ENCODE measurements around the gene SNX30.

SNX30 gene

GRCh38 chr9:112861638-112862555, 111.3 kb downstream of the SNX30 start:
- Histone ChIP-seq H3K4me1 (ENCODE audit: insufficient read depth, low read length) (no peaks in the 10 kb centered on the region), H3K36me3 (ENCODE audit: insufficient read depth, low read length) (peaks cover 5% of the 10 kb centered on the region; the same call in 1 of the 2 replicates), H3K27me3 (ENCODE audit: insufficient read depth, low read length) (no peaks in the 10 kb centered on the region), H3K9ac (ENCODE audit: low read depth, low read length) (no peak overlapping the region), H3K4me3 (ENCODE audit: low read length) (no peak overlapping the region), H3K27ac (ENCODE audit: low read depth, low read length) (no peak overlapping the region), H3K9me3 (ENCODE audit: insufficient read depth, low read depth, low read length) (no peaks in the 10 kb centered on the region)
- 90% methylated on average over 19 of the region's 19 CpGs for WGBS

- H3K9ac ChIP-seq (ENCODE audit: low read depth, low read length): no peak overlapping the region
- H3K27me3 ChIP-seq (ENCODE audit: insufficient read depth, low read length): no peaks in the 10 kb centered on the region
- H3K36me3 ChIP-seq (ENCODE audit: insufficient read depth, low read length): peaks cover 5% of the 10 kb centered on the region; the same call in 1 of the 2 replicates
- H3K9me3 ChIP-seq (ENCODE audit: insufficient read depth, low read depth, low read length): no peaks in the 10 kb centered on the region
- H3K4me1 ChIP-seq (ENCODE audit: insufficient read depth, low read length): peaks cover 3% of the 10 kb centered on the region; the same call in 1 of the 2 replicates
- H3K27ac ChIP-seq (ENCODE audit: low read depth, low read length): no peak overlapping the region
- 44% methylated on average over 4 of the region's 4 CpGs for WGBS
- no peak overlapping the region for H3K4me3 ChIP-seq (ENCODE audit: low read length)
Measured at GRCh38 chr9:112863214-112863613, 112.7 kb downstream of the SNX30 start.

GRCh38 chr9:112863746-112864145, 113.2 kb downstream of the SNX30 start:
- H3K4me1 ChIP-seq (ENCODE audit: insufficient read depth, low read length): peaks cover 3% of the 10 kb centered on the region; the same call in 1 of the 2 replicates
- no peaks in the 10 kb centered on the region for H3K9me3 ChIP-seq (ENCODE audit: insufficient read depth, low read depth, low read length)
- no peaks in the 10 kb centered on the region for H3K27me3 ChIP-seq (ENCODE audit: insufficient read depth, low read length)
- no peak overlapping the region for H3K9ac ChIP-seq (ENCODE audit: low read depth, low read length)
- H3K36me3 ChIP-seq (ENCODE audit: insufficient read depth, low read length): peaks cover 5% of the 10 kb centered on the region; the same call in 1 of the 2 replicates
- WGBS: 83% methylated on average over 2 of the region's 2 CpGs
- no peak overlapping the region for H3K27ac ChIP-seq (ENCODE audit: low read depth, low read length)
- H3K4me3 ChIP-seq (ENCODE audit: low read length): no peak overlapping the region

- Histone ChIP-seq H3K9ac (ENCODE audit: low read depth, low read length) (no peak overlapping the region), H3K4me3 (ENCODE audit: low read length) (no peak overlapping the region), H3K4me1 (ENCODE audit: insufficient read depth, low read length) (peaks cover 3% of the 10 kb centered on the region; the same call in 1 of the 2 replicates), H3K27ac (ENCODE audit: low read depth, low read length) (no peak overlapping the region), H3K9me3 (ENCODE audit: insufficient read depth, low read depth, low read length) (no peaks in the 10 kb centered on the region), H3K36me3 (ENCODE audit: insufficient read depth, low read length) (peaks cover 5% of the 10 kb centered on the region; the same call in 1 of the 2 replicates), H3K27me3 (ENCODE audit: insufficient read depth, low read length) (no peaks in the 10 kb centered on the region)
- WGBS: 61% methylated on average over 3 of the region's 3 CpGs
Measured at GRCh38 chr9:112864403-112864802, 113.8 kb downstream of the SNX30 start.

GRCh38 chr9:112864982-112865381, 114.4 kb downstream of the SNX30 start:
- no peak overlapping the region for H3K27ac ChIP-seq (ENCODE audit: low read depth, low read length)
- WGBS: 97% methylated on average over 7 of the region's 7 CpGs
- H3K36me3 ChIP-seq (ENCODE audit: insufficient read depth, low read length): peaks cover 5% of the 10 kb centered on the region; the same call in 1 of the 2 replicates
- peaks cover 3% of the 10 kb centered on the region; the same call in 1 of the 2 replicates for H3K4me1 ChIP-seq (ENCODE audit: insufficient read depth, low read length)
- no peaks in the 10 kb centered on the region for H3K27me3 ChIP-seq (ENCODE audit: insufficient read depth, low read length)
- H3K9me3 ChIP-seq (ENCODE audit: insufficient read depth, low read depth, low read length): no peaks in the 10 kb centered on the region
- no peak overlapping the region for H3K4me3 ChIP-seq (ENCODE audit: low read length)
- H3K9ac ChIP-seq (ENCODE audit: low read depth, low read length): no peak overlapping the region

GRCh38 chr9:112866662-112867274, 116.2 kb downstream of the SNX30 start:
- Histone ChIP-seq H3K4me1 (ENCODE audit: insufficient read depth, low read length) (peaks cover 3% of the 10 kb centered on the region; the same call in 1 of the 2 replicates), H3K9ac (ENCODE audit: low read depth, low read length) (no peak overlapping the region), H3K36me3 (ENCODE audit: insufficient read depth, low read length) (peaks cover 5% of the 10 kb centered on the region; the same call in 1 of the 2 replicates), H3K4me3 (ENCODE audit: low read length) (no peak overlapping the region), H3K9me3 (ENCODE audit: insufficient read depth, low read depth, low read length) (no peaks in the 10 kb centered on the region), H3K27ac (ENCODE audit: low read depth, low read length) (no peak overlapping the region), H3K27me3 (ENCODE audit: insufficient read depth, low read length) (no peaks in the 10 kb centered on the region)
- WGBS: 73% methylated on average over 1 of the region's 1 CpG

GRCh38 chr9:112867275-112867991, 116.9 kb downstream of the SNX30 start:
- 42% methylated on average over 3 of the region's 3 CpGs for WGBS
- Histone ChIP-seq H3K4me3 (ENCODE audit: low read length) (no peak overlapping the region), H3K9ac (ENCODE audit: low read depth, low read length) (no peak overlapping the region)

GRCh38 chr9:112868461-112868860, 117.9 kb downstream of the SNX30 start:
- 93% methylated on average over 10 of the region's 10 CpGs for WGBS
- H3K27ac ChIP-seq (ENCODE audit: low read depth, low read length): no peak overlapping the region
- no peaks in the 10 kb centered on the region for H3K27me3 ChIP-seq (ENCODE audit: insufficient read depth, low read length)
- no peaks in the 10 kb centered on the region for H3K9me3 ChIP-seq (ENCODE audit: insufficient read depth, low read depth, low read length)
- H3K4me1 ChIP-seq (ENCODE audit: insufficient read depth, low read length): peaks cover 3% of the 10 kb centered on the region; the same call in 1 of the 2 replicates
- peaks cover 5% of the 10 kb centered on the region; the same call in 1 of the 2 replicates for H3K36me3 ChIP-seq (ENCODE audit: insufficient read depth, low read length)
- no peak overlapping the region for H3K9ac ChIP-seq (ENCODE audit: low read depth, low read length)
- H3K4me3 ChIP-seq (ENCODE audit: low read length): no peak overlapping the region

More at GRCh38 chr9:112867275-112867991, 116.9 kb downstream of the SNX30 start:
- peaks cover 3% of the 10 kb centered on the region; the same call in 1 of the 2 replicates for H3K4me1 ChIP-seq (ENCODE audit: insufficient read depth, low read length)
- peaks cover 5% of the 10 kb centered on the region; the same call in 1 of the 2 replicates for H3K36me3 ChIP-seq (ENCODE audit: insufficient read depth, low read length)
- H3K9me3 ChIP-seq (ENCODE audit: insufficient read depth, low read depth, low read length): no peaks in the 10 kb centered on the region
- peak overlapping the region; percentile 50; the same call in 1 of the 2 replicates for H3K27ac ChIP-seq (ENCODE audit: low read depth, low read length)
- no peaks in the 10 kb centered on the region for H3K27me3 ChIP-seq (ENCODE audit: insufficient read depth, low read length)

- no peak overlapping the region for H3K9ac ChIP-seq (ENCODE audit: low read depth, low read length)
- peaks cover 5% of the 10 kb centered on the region; the same call in 1 of the 2 replicates for H3K36me3 ChIP-seq (ENCODE audit: insufficient read depth, low read length)
- H3K4me1 ChIP-seq (ENCODE audit: insufficient read depth, low read length): peaks cover 3% of the 10 kb centered on the region; the same call in 1 of the 2 replicates
- H3K27me3 ChIP-seq (ENCODE audit: insufficient read depth, low read length): no peaks in the 10 kb centered on the region
- H3K9me3 ChIP-seq (ENCODE audit: insufficient read depth, low read depth, low read length): no peaks in the 10 kb centered on the region
- H3K4me3 ChIP-seq (ENCODE audit: low read length): no peak overlapping the region
- H3K27ac ChIP-seq (ENCODE audit: low read depth, low read length): no peak overlapping the region; the same call in 1 of the 2 replicates
- WGBS: 80% methylated on average over 8 of the region's 8 CpGs
Measured at GRCh38 chr9:112869041-112869529, 118.5 kb downstream of the SNX30 start.

- H3K27ac ChIP-seq (ENCODE audit: low read depth, low read length): no peak overlapping the region; the same call in 1 of the 2 replicates
- H3K9me3 ChIP-seq (ENCODE audit: insufficient read depth, low read depth, low read length): no peaks in the 10 kb centered on the region
- H3K9ac ChIP-seq (ENCODE audit: low read depth, low read length): no peak overlapping the region
- no peaks in the 10 kb centered on the region for H3K27me3 ChIP-seq (ENCODE audit: insufficient read depth, low read length)
- H3K36me3 ChIP-seq (ENCODE audit: insufficient read depth, low read length): 0 out of 2 replicates have a peak, but pooled peaks cover 8% of the 10 kb centered on the region
- 89% methylated on average over 5 of the region's 5 CpGs for WGBS
- H3K4me1 ChIP-seq (ENCODE audit: insufficient read depth, low read length): peaks cover 3% of the 10 kb centered on the region; the same call in 1 of the 2 replicates
- H3K4me3 ChIP-seq (ENCODE audit: low read length): no peak overlapping the region
Measured at GRCh38 chr9:112869917-112870316, 119.4 kb downstream of the SNX30 start.

Measured in HUES64 (cell line).